IMR-90 (cell line): ENCODE data around the gene CERS6. TPM values are rescaled to one million over a fixed set of nuclear protein-coding genes. Genes with fewer than 3 reads are reported as not detected.

ENCODE experiments used
- ATAC-seq: fragments of 200-7000 bp; cut with Tn5 transposase; 2 replicates; pipeline ENCODE4 v1.9.1; 2020; ENCODE audit warnings: low read depth, mild to moderate bottlenecking, moderate library complexity
- BruUV-seq: library from RNA; stranded (reverse); fragments of 400-500 nt; replicated peaks from 2 replicates; lab custom pipeline; 2021; lab: Mats Ljungman, UMichigan
- CTCF ChIA-PET: fragments of 300-600 bp; formaldehyde crosslinking; extraction: SDS; loops from one replicate; lab custom pipeline; 2021; ENCODE audit warnings: antibody characterized with exemption; lab: Yijun Ruan, JAX
- POLR2A ChIA-PET: fragments of 300-600 bp; sonication (Branson Sonifier 250); formaldehyde crosslinking; loops from one replicate; lab custom pipeline; 2022; ENCODE audit warnings: antibody characterized with exemption; ENCODE audit not compliant: unreplicated experiment; lab: Charles Lee
- DNase-seq: peaks from one replicate; pipeline ENCODE4 v3.0.0; 2013
- H2AFZ ChIP-seq: replicated peaks from 2 replicates; pipeline ENCODE3; 2013; ENCODE audit warnings: low read length, mild to moderate bottlenecking; ENCODE audit not compliant: poor library complexity
- H2AK5ac ChIP-seq: 2 replicates; pipeline ENCODE4 v1.6.1; 2013; ENCODE audit warnings: low read depth, low read length, inconsistent platforms
- H2AK9ac ChIP-seq: replicated peaks from 2 replicates; pipeline ENCODE3; 2013; ENCODE audit warnings: mild to moderate bottlenecking, low read depth, low read length, moderate library complexity; ENCODE audit not compliant: poor library complexity
- H2BK120ac ChIP-seq: 2 replicates; pipeline ENCODE4 v1.6.1; 2013; ENCODE audit warnings: low read depth, low read length, inconsistent platforms
- H2BK15ac ChIP-seq: 3 replicates; pipeline ENCODE4 v1.6.1; 2013; ENCODE audit warnings: low read depth, low read length, inconsistent platforms
- H2BK20ac ChIP-seq: 2 replicates; pipeline ENCODE4 v1.6.1; 2013; ENCODE audit warnings: low read depth, mild to moderate bottlenecking, inconsistent platforms, low read length, moderate library complexity
- H2BK5ac ChIP-seq: 2 replicates; pipeline ENCODE4 v1.6.1; 2013; ENCODE audit warnings: mild to moderate bottlenecking, low read depth, low read length, inconsistent platforms; ENCODE audit not compliant: poor library complexity, severe bottlenecking
- H3K14ac ChIP-seq: replicated peaks from 2 replicates; pipeline ENCODE4 v1.6.1; 2013; ENCODE audit warnings: low read depth, low read length, inconsistent platforms
- H3K18ac ChIP-seq: 2 replicates; pipeline ENCODE4 v1.6.1; 2013; ENCODE audit warnings: low read depth, low read length, control low read depth
- H3K23ac ChIP-seq: 2 replicates; pipeline ENCODE4 v1.6.1; 2013; ENCODE audit warnings: low read depth, low read length, inconsistent platforms
- H3K27ac ChIP-seq: 2 replicates; pipeline ENCODE4 v1.5.1; 2013; ENCODE audit warnings: mild to moderate bottlenecking, control low read depth, low read length; ENCODE audit not compliant: insufficient read depth
- H3K27me3 ChIP-seq: 2 replicates; pipeline ENCODE4 v1.6.1; 2013; ENCODE audit warnings: low read length; ENCODE audit not compliant: control insufficient read depth, insufficient read depth
- H3K36me3 ChIP-seq: 2 replicates; pipeline ENCODE4 v1.6.1; 2013; ENCODE audit warnings: low read length, mixed read lengths; ENCODE audit not compliant: control insufficient read depth, insufficient read depth
- H3K4ac ChIP-seq: 2 replicates; pipeline ENCODE4 v1.6.1; 2013; ENCODE audit warnings: low read depth, low read length, inconsistent platforms
- H3K4me1 ChIP-seq: 2 replicates; pipeline ENCODE4 v1.6.1; 2013; ENCODE audit warnings: low read length, mixed read lengths; ENCODE audit not compliant: control insufficient read depth, insufficient read depth
- H3K4me2 ChIP-seq: 2 replicates; pipeline ENCODE4 v1.6.1; 2013; ENCODE audit warnings: low read depth, mild to moderate bottlenecking, control low read depth, low read length, moderate library complexity
- H3K4me3 ChIP-seq: 2 replicates; pipeline ENCODE4 v1.5.1; 2013; ENCODE audit warnings: low read depth, mild to moderate bottlenecking, control low read depth, low read length, moderate library complexity; ENCODE audit not compliant: insufficient read depth
- H3K56ac ChIP-seq: 2 replicates; pipeline ENCODE4 v1.6.1; 2013; ENCODE audit warnings: low read length, inconsistent platforms; ENCODE audit not compliant: insufficient read depth; ENCODE audit errors: extremely low read depth
- H3K79me1 ChIP-seq, 2 experiments: 2 replicates each; pipeline ENCODE4 v1.6.1; 2013; ENCODE audit warnings: low read length in 2 of 2, inconsistent platforms in 1 of 2, low read depth in 1 of 2
- H3K9ac ChIP-seq: 2 replicates; pipeline ENCODE4 v1.6.1; 2013; ENCODE audit warnings: low read depth, low read length, control low read depth
- H3K9me1 ChIP-seq: 2 replicates; pipeline ENCODE4 v1.6.1; 2013; ENCODE audit warnings: low read length, inconsistent platforms; ENCODE audit not compliant: insufficient read depth
- H3K9me3 ChIP-seq: 2 replicates; pipeline ENCODE4 v1.6.1; 2013; ENCODE audit warnings: low read length; ENCODE audit not compliant: control insufficient read depth, insufficient read depth
- H4K20me1 ChIP-seq: 2 replicates; pipeline ENCODE4 v1.6.1; 2013; ENCODE audit warnings: low read length, inconsistent platforms; ENCODE audit not compliant: insufficient read depth
- H4K5ac ChIP-seq: 2 replicates; pipeline ENCODE4 v1.6.1; 2013; ENCODE audit warnings: mild to moderate bottlenecking, low read depth, low read length, control low read depth
- H4K8ac ChIP-seq, 2 experiments: 2 replicates each; pipeline ENCODE4 v1.6.1; 2013; ENCODE audit warnings: low read depth in 2 of 2, low read length in 2 of 2, control low read depth in 1 of 2, inconsistent platforms in 1 of 2
- H4K91ac ChIP-seq: 2 replicates; pipeline ENCODE4 v1.6.1; 2013; ENCODE audit warnings: low read depth, low read length, inconsistent platforms; ENCODE audit not compliant: insufficient read depth
- POLR2A ChIP-seq: IDR thresholded peaks from 2 replicates; pipeline ENCODE4 v1.6.1; 2012; ENCODE audit warnings: mild to moderate bottlenecking, low read depth, low read length
- SMC3 ChIP-seq: fragments of 150-350 bp; IDR thresholded peaks from 2 replicates; pipeline ENCODE4 v1.6.1; 2016; ENCODE audit warnings: low read depth, mild to moderate bottlenecking, antibody characterized with exemption, low read length, moderate library complexity
- USF2 ChIP-seq: fragments of 150-350 bp; IDR thresholded peaks from 2 replicates; pipeline ENCODE4 v1.6.1; 2017; ENCODE audit warnings: mild to moderate bottlenecking, antibody characterized with exemption, low read length, low read depth
- WGBS, 2 experiments: methylation state at CpG; one replicate each; pipeline versions ENCODE4 v1.1.5 to v1.1.7; 2013; ENCODE audit warnings: missing lambda C conversion rate in 2 of 2; ENCODE audit not compliant: insufficient read length in 1 of 2; ENCODE audit errors: extremely low coverage in 2 of 2; 5-methylcytosine and 5-hydroxymethylcytosine counted together
- dilution Hi-C: fragments of 300-500 bp; cut with HindIII; formaldehyde crosslinking; loops from one replicate; pipeline ENCODE4 v1.14.3; 2018; ENCODE audit warnings: low sequenced_read_pairs; ENCODE audit not compliant: unreplicated experiment
- in situ Hi-C: fragments of 300-500 bp; cut with MboI; formaldehyde crosslinking; loops from 3 replicates; pipeline ENCODE4 v1.14.3; 2019; ENCODE audit warnings: low sequenced_read_pairs, inconsistent platforms, mixed read lengths
- intact Hi-C: fragments of 100-400 bp; cut with micrococcal nuclease; formaldehyde crosslinking; loops from 2 replicates; pipeline ENCODE4 v1.10.0; 2022
- polyA plus RNA-seq, 3 experiments: library from polyadenylated mRNA; depleted of rRNA; stranded (reverse); fragments of >200 nt; gene quantifications; 2 replicates each; pipeline ENCODE4 v1.2.3, GENCODE V29; 2012; ENCODE audit warnings: low replicate concordance in 1 of 3
- total RNA-seq: library from RNA; depleted of rRNA; stranded (reverse); fragments of >200 nt; gene quantifications from 2 replicates; pipeline ENCODE4 v1.2.3, GENCODE V29; 2012

The CERS6 gene
- total and polyA plus RNA-seq, 2 of the 4 experiments (the other 2 are of a cell fraction), result 2.1 to 5.7 TPM

DNA sequence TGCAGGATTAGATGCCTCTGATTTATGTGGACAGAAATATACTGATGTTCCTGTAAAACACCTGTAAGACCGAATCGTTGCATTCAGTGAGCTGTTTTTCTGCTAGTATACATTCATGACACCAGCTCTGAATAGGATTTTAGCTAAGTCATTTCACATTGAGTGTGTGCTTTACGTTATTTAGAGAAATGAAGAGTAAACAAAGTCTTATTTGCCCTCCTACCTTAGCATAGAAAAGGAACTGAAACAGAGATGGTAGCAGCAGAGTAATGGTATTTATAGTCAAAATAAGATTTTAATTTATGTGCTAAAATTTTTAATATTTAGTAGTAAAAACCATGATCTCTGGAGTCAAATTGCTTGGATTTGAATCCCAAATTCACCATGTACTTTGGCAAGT is 168.0 kb downstream of the CERS6 start:
- POLR2A ChIA-PET, result no interaction called here
- no peaks in the 10 kb centered on the region for H3K36me3 ChIP-seq
- no peaks in the 10 kb centered on the region for H4K20me1 ChIP-seq
- H3K4me1 ChIP-seq, result no peaks in the 10 kb centered on the region
- no peak overlapping the region for H3K27ac ChIP-seq
- no peak overlapping the region for H4K91ac ChIP-seq
- H3K23ac ChIP-seq, result no peak overlapping the region
- no peaks in the 10 kb centered on the region for H3K27me3 ChIP-seq
- H2BK120ac ChIP-seq, result no peak overlapping the region
- H2AFZ ChIP-seq, result no peak overlapping the region
- H3K4me2 ChIP-seq, result no peak overlapping the region
- dilution Hi-C loops, result no loop called here
- no TSS peak for BruUV-seq
- no peak overlapping the region for H2BK15ac ChIP-seq
- no CpG with 5 or more reads among the region's 3 CpGs for WGBS, 2 experiments
- H3K9ac ChIP-seq, result no peak overlapping the region
- H3K79me1 ChIP-seq, result no peaks in the 10 kb centered on the region
- no peak overlapping the region for H3K4ac ChIP-seq
- CTCF ChIA-PET, result no interaction called here
- DNase-seq (no peak), ATAC-seq (no peak)
- H3K4me3 ChIP-seq, result no peak overlapping the region
- TF ChIP-seq SMC3 (no peak), POLR2A (no peak), USF2 (no peak)
- H2BK5ac ChIP-seq, result no peak overlapping the region
- intact Hi-C loops, result no loop called here
- H2BK20ac ChIP-seq, result no peak overlapping the region
- no peak overlapping the region for H2AK5ac ChIP-seq
- no peak overlapping the region for H3K56ac ChIP-seq
- H3K18ac ChIP-seq, result no peak overlapping the region
- in situ Hi-C loops, result no loop called here
- no peak overlapping the region for H4K5ac ChIP-seq
- H3K9me3 ChIP-seq, result no peaks in the 10 kb centered on the region
- no peaks in the 10 kb centered on the region for H3K9me1 ChIP-seq
- no peak overlapping the region for H2AK9ac ChIP-seq
- H4K8ac ChIP-seq, result no peak overlapping the region
- no peak overlapping the region for H3K14ac ChIP-seq
